Measurements from ENCODE around the gene FOXK1.

FOXK1 gene

GRCh38 chr7:4725014-4725849 is 43.1 kb downstream of the FOXK1 start:
- FAIRE-seq, result no peak

- FAIRE-seq, result no peak
Observed at GRCh38 chr7:4725850-4726450, 43.9 kb downstream of the FOXK1 start.

GRCh38 chr7:4726566-4726965 is 44.5 kb downstream of the FOXK1 start:
- FAIRE-seq, result no peak

DNA sequence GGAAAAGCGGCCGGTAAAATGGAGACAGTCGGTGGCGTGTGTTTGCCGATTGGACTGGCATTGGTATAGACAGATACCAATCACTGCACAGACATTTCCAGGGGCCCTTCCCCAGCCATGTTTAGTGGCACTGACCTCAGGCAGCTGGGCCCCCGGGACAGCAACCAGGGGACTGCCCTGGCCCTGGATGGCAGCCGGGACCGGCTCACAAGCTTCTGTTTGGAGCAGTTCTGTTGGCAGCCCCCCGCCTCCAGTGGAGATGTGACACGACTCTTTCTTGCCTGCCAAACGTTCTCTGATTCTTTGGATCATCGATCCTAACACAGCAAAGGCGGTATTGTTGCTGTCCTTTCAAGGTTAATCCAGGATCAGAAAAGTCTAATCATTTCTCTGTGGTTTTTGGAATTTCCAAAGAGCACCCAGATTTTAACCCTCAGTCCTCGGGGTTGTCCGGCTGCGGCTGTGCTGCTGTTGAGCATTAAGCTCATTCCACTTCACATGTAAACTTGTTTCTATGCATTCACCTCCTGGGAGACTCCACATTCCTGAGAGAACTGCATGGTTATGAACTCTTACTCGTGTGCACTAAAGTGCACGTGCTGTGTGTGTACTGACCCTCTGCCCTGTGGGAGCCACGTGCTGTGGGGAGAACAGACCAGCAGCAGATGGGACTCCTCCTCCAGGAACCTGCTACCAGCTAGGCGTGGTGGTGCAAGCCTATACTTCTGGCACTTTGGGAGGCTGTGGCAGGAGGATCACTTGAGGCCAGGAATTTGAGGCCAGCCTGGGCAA is 46.0 kb downstream of the FOXK1 start:
- FAIRE-seq, result no peak

DNA sequence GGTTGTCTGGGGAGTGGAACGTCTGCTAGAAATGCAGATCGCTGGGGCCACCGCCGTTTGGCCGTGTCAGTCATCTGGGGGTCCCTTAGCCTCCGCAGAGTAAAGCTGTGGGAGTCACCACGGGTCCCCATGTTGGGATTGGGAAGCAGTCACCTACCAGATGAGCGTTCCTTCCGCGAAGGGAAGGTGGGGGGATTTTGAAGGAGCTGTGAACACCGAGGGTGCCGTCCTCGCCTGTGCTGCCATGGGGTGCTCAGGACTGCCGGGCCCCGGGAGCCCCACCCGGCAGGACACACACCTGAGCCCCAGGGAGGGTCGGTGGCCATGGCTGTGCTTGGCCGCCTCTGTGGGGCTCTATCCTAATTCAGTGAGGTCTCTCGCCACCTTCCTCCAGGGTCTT is 47.2 kb downstream of the FOXK1 start:
- FAIRE-seq, result no peak

GRCh38 chr7:4730276-4730675 is 48.2 kb downstream of the FOXK1 start:
- no peak for FAIRE-seq

DNA sequence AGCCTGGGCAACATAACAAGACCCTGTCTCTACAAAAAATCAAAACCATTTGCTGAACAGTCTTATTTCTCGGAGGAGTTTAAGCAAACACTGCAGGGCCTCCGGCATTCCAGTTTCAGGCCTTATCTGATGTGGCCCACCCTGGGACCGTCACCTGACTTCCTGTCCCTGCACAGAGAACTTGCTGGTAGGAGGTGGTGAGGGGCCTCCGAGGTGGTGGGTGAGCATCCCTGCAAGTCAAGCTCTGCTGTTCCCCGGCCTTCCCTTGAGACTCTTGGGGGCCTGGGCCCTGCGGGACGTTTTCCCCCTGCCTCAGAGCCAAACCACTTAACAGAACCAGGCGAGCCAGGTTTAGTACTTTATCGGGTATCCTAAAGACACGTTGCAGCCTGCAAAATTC is 48.9 kb downstream of the FOXK1 start:
- no peak for FAIRE-seq

GRCh38 chr7:4731803-4732202 is 49.7 kb downstream of the FOXK1 start:
- FAIRE-seq, result no peak

DNA sequence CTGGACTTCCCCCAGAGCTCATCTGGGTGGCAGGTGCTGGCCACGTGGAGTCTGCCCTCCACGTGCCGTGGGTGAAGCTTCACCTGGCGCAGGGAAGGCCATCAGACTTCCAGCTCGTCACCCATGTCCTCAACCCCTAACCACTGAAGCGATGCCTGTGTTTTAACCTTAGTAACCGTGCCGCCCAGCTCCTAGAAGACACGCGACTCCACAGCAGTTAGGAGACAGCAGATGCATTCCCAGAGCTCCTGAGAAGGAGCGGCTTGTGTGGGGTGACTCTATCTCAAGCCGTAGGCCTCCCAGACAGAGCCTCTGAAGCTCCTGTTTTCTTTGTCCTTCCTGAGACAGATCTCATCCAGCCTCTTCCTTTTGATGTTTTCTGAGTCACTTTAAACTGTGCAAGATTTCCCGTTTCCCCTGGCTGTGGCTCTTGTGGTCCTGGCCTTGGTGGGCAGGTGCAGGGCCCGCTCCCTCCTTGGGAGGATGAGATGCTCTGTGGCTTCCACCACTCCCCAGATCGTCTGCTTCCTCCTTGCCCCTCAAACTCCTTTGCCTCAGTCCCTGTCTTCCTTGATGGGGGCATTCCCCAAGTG is 51.9 kb downstream of the FOXK1 start:
- no peak for FAIRE-seq

GRCh38 chr7:4734587-4735345 is 52.7 kb downstream of the FOXK1 start:
- FAIRE-seq, result no peak

- FAIRE-seq, result no peak
Observed at GRCh38 chr7:4737300-4737699, 55.2 kb downstream of the FOXK1 start.

- no peak for FAIRE-seq
Observed at GRCh38 chr7:4738711-4739527, 56.8 kb downstream of the FOXK1 start.

GRCh38 chr7:4739528-4739992 is 57.5 kb downstream of the FOXK1 start:
- no peak for FAIRE-seq

GRCh38 chr7:4740796-4741195 is 58.7 kb downstream of the FOXK1 start:
- FAIRE-seq, result no peak

GRCh38 chr7:4742051-4742573 is 60.0 kb downstream of the FOXK1 start:
- no peak for FAIRE-seq

- no peak for FAIRE-seq
Observed at GRCh38 chr7:4742852-4743251, 60.8 kb downstream of the FOXK1 start.

DNA sequence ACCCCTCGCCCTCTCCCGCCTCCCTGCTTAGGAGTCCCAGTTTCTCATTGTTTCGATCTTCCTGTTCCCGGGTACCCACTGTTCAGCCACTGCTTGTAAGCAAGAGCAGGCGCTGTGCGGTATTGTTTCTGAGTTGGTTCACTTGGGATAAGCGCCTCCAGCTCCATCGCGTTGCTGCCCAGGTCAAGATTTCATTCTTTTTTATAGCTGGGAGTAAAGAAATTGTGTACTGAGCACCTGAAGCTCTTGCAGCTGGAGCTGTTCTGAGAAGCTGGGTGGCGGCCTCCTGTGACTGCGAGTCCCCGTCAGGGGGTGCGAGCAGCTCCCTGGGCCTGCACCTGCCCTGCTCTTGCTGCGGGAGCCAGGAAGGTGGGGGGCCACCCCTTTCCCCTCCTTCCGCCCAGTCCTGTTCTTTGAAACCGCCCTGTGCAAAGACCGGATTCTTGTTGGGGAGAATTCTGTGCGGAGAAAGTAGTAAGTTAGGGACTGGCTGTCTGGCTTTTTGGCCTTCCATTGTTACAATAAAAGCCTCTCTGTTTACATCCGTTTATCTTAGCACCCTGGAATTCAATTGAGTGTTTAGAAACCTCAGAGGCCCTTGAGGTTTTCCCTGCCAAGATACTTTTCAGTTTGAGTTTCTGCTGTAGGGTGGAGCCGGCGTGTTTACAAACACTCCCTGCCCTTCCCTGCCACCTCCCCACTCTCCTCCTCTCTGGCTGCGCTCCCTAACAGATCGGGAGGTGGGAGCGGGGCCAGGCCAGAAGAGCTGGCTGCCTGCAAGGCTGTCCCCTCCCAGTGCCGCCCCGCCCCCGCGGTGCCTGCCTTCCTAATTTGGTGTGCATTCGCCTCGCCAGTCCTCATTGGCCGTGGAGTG is 62.5 kb downstream of the FOXK1 start:
- FAIRE-seq, result no peak

DNA sequence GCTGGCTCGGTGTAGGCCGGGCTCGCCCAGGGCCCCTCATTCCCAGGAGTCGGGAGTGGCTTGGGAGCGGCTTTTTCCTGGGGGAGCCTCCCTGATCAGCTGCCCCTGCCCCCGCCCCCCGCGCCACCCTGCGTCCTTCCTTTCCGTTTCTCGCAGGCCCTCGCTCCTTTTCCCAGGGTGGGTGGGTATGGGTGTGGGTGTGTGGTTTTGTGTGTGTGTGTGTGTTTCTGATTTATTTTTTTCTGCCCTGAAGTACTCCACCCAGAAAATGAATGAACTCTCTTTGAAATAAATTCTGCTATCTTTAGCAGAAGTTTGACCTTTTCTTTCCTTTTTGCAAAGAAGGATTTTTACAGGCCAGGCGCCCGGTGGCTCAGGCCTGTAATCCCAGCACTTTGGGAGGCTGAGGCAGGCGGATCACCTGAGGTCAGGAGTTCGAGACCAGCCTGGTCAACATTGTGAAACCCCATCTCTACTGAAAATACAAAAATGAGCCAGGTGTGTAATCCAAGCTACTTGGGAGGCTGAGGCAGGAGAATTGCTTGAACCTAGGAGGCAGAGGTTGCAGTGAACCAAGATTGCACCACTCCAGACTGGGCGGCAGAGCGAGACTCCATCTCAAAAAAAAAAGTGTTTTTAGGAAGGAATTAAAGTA is 63.3 kb downstream of the FOXK1 start:
- FAIRE-seq, result no peak

Measured in islet of Langerhans (tissue), 1 donor.